Measurements from ENCODE around the gene GET4. TPM values are rescaled to one million over a fixed set of nuclear protein-coding genes. Genes with fewer than 3 reads are reported as not detected.

GET4 gene
- total and polyA plus RNA-seq, 2 of the 13 experiments (the other 11 are each of a cell fraction or from before 2014, with no cell fraction given) = 28.2 to 35.2 TPM

- TF ChIP-seq HNRNPH1 (optimal IDR thresholded peaks at IDR 0.05; ENCODE audit: low read depth, low read length) (no peak), ATF2 (CRISPR knock-in tag; IDR thresholded peaks at IDR 0.05) (no peak), ZNF615 (CRISPR knock-in tag; IDR thresholded peaks at IDR 0.05; ENCODE audit: borderline replicate concordance) (no peak), ZNF296 (CRISPR knock-in tag; conservative IDR thresholded peaks at IDR 0.05) (no peak), ZNF629 (CRISPR knock-in tag; conservative IDR thresholded peaks at IDR 0.05) (0 out of 2 replicates have a peak, but pooled peaks have one; percentile 2), PCBP1 (IDR thresholded peaks at IDR 0.05; ENCODE audit: borderline replicate concordance, low read depth, low read length) (no peak), DR1 (CRISPR knock-in tag; IDR thresholded peaks at IDR 0.05) (no peak), ZNF232 (CRISPR knock-in tag; IDR thresholded peaks at IDR 0.05; ENCODE audit: borderline replicate concordance) (no peak), HES4 (CRISPR knock-in tag; IDR thresholded peaks at IDR 0.05; ENCODE audit: borderline replicate concordance) (no peak), PPARG (CRISPR knock-in tag; conservative IDR thresholded peaks at IDR 0.05) (no peak), ZMYM3 (CRISPR knock-in tag; IDR thresholded peaks at IDR 0.05) (peak; percentile 76), ZNF501 (CRISPR knock-in tag; IDR thresholded peaks at IDR 0.05) (no peak)
- TF ChIP-seq, protein P1, sequence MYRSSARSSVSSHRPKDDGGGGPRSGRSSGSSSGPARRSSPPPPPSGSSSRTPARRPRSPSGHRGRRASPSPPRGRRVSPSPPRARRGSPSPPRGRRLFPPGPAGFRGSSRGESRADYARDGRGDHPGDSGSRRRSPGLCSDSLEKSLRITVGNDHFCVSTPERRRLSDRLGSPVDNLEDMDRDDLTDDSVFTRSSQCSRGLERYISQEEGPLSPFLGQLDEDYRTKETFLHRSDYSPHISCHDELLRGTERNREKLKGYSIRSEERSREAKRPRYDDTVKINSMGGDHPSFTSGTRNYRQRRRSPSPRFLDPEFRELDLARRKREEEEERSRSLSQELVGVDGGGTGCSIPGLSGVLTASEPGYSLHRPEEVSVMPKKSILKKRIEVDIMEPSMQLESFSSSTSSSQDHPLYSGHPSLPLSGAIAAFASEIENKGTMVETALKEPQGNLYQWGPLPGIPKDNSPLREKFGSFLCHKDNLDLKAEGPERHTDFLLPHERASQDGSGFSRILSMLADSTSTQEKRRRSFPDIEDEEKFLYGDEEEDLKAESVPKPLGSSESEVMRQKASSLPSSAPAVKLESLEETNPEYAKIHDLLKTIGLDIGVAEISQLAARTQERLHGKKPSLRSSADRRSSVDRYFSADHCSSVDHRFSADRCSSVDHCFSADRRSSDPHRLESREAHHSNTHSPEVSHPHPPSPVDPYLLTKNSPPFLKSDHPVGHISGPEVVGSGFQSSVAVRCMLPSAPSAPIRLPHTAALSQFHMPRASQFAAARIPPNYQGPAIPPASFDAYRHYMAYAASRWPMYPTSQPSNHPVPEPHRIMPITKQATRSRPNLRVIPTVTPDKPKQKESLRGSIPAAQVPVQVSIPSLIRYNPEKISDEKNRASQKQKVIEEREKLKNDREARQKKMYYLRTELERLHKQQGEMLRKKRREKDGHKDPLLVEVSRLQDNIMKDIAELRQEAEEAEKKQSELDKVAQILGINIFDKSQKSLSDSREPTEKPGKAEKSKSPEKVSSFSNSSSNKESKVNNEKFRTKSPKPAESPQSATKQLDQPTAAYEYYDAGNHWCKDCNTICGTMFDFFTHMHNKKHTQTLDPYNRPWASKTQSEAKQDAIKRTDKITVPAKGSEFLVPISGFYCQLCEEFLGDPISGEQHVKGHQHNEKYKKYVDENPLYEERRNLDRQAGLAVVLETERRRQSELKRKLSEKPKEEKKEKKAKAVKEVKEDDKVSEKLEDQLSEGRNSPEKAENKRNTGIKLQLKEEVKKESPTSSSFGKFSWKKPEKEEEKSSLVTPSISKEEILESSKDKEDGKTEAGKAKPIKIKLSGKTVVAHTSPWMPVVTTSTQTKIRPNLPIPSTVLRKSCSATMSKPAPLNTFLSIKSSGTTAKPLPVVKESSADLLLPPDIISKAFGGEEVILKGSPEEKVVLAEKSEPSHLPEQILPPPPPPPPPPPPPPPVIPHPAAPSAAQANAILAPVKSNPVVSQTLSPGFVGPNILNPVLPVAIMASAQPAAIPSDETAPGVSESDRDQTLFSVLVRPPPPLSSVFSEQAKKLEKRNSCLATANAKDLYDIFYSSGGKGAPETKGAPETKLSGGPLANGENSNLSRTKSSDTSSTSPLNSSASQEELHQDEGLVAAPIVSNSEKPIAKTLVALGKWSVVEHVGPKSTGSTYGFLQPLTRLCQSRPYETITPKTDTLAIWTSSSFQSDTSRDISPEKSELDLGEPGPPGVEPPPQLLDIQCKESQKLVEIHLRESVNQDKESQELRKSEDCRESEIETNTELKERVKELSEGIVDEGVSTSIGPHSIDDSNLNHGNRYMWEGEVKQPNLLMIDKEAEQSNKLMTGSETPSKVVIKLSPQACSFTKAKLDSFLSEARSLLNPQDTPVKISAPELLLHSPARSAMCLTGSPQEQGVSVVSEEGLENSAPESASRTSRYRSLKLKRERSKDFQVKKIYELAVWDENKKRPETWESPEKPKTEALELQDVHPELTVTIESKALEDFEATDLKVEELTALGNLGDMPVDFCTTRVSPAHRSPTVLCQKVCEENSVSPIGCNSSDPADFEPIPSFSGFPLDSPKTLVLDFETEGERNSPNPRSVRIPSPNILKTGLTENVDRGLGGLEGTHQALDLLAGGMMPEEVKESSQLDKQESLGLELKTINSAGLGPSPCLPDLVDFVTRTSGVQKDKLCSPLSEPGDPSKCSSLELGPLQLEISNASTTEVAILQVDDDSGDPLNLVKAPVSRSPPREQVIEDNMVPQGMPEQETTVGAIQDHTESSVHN (CRISPR knock-in tag; IDR thresholded peaks at IDR 0.05) = no peak
Measured at GRCh38 chr7:927031-927671, 50.8 kb downstream of the GET4 start (continued).

Data from HepG2 (cell line).